Measurements from ENCODE around the gene STRIP1. TPM values are rescaled to one million over a fixed set of nuclear protein-coding genes. Genes with fewer than 3 reads are reported as not detected.

STRIP1 gene
- total and polyA plus RNA-seq, 10 donors: 11.8 to 98.7 (median 59.3) TPM

GRCh38 chr1:109997204-109997866 lies 37.1 kb upstream of the STRIP1 start:
- Histone ChIP-seq H3K27me3 (replicated peaks in 1 of 7) (no peaks in the 10 kb centered on the region), H3K27ac (no peak overlapping the region), H3K9me3 (no peaks in the 10 kb centered on the region), H3K4me3 (no peak overlapping the region), H3K4me1 (peaks cover 0 to 70% (median 13%) of the 10 kb centered on the region in 6 donors), H3K36me3 (peaks cover 0 to 16% (median 3%) of the 10 kb centered on the region in 6 donors)
- 83 to 93% (median 92%) methylated on average over 7 of the region's 7 CpGs for WGBS, 5 donors
- intact Hi-C loops (cut with DNase I; ENCODE audit: low total_unique reads): no loop called here
- TF ChIP-seq CTCF (IDR thresholded peaks at IDR 0.05 in 8 of 11, conservative IDR thresholded peaks at IDR 0.05 in 3 of 11) (no peak), POLR2A (IDR thresholded peaks at IDR 0.05) (no peak), POLR2AphosphoS5 (IDR thresholded peaks at IDR 0.05) (no peak)
- no peak for DNase-seq

GRCh38 chr1:109997867-109998229 lies 36.6 kb upstream of the STRIP1 start:
- no peak overlapping the region for H3K4me3 ChIP-seq
- intact Hi-C loops (cut with DNase I; ENCODE audit: low total_unique reads): no loop called here
- no peak for TF ChIP-seq POLR2A (IDR thresholded peaks at IDR 0.05)
- no peak for TF ChIP-seq POLR2AphosphoS5 (IDR thresholded peaks at IDR 0.05)
- no peak for TF ChIP-seq CTCF (IDR thresholded peaks at IDR 0.05 in 8 of 11, conservative IDR thresholded peaks at IDR 0.05 in 3 of 11)
- H3K9me3 ChIP-seq: no peaks in the 10 kb centered on the region
- peaks cover 0 to 69% (median 13%) of the 10 kb centered on the region in 6 donors for H3K4me1 ChIP-seq
- peaks cover 0 to 16% (median 3%) of the 10 kb centered on the region in 6 donors for H3K36me3 ChIP-seq
- H3K27ac ChIP-seq: no peak overlapping the region
- H3K27me3 ChIP-seq (replicated peaks in 1 of 7): no peaks in the 10 kb centered on the region
- DNase-seq: no peak

- no peaks in the 10 kb centered on the region for H3K9me3 ChIP-seq
- intact Hi-C loops (cut with DNase I; ENCODE audit: low total_unique reads): no loop called here
Measured at GRCh38 chr1:110002695-110003094, 31.7 kb upstream of the STRIP1 start.

More at GRCh38 chr1:110002695-110003094, 31.7 kb upstream of the STRIP1 start:
- Histone ChIP-seq H3K4me3 (no peak overlapping the region), H3K27me3 (replicated peaks in 1 of 7) (no peaks in the 10 kb centered on the region), H3K4me1 (peaks cover 7 to 56% (median 28%) of the 10 kb centered on the region in 6 donors), H3K27ac (peak overlapping the region in 1 of 8 donors; percentile 64), H3K36me3 (peaks cover 0 to 5% (median 0%) of the 10 kb centered on the region in 6 donors)
- DNase-seq: no peak
- 92 to 98% (median 96%) methylated on average over 1 of the region's 1 CpG for WGBS, 5 donors
- TF ChIP-seq POLR2A (IDR thresholded peaks at IDR 0.05) (no peak), POLR2AphosphoS5 (IDR thresholded peaks at IDR 0.05) (no peak), CTCF (IDR thresholded peaks at IDR 0.05 in 8 of 11, conservative IDR thresholded peaks at IDR 0.05 in 3 of 11) (no peak)
